GM12878 (cell line): ENCODE results near the gene NOL12. TPM values are rescaled to one million over a fixed set of nuclear protein-coding genes. Genes with fewer than 3 reads are reported as not detected.

Source experiments
- BHLHE40 ChIP-seq, 2 experiments: fragments of 450-650 bp in 1 of 2; IDR thresholded peaks; 2 replicates each; pipeline ENCODE4 v1.6.1; 2011 to 2017; ENCODE audit warnings: low read depth in 2 of 2, borderline replicate concordance in 1 of 2, improper control_type of control experiment in 1 of 2, low read length in 1 of 2, mild to moderate bottlenecking in 1 of 2
- CBFB ChIP-seq: IDR thresholded peaks from 2 replicates; pipeline ENCODE4 v1.6.1; 2016; ENCODE audit warnings: antibody characterized with exemption, low read depth
- GATAD2B ChIP-seq: fragments of 450-650 bp; conservative IDR thresholded peaks from 2 replicates; pipeline ENCODE4 v1.6.1; 2017; ENCODE audit warnings: low read depth, mild to moderate bottlenecking, moderate library complexity
- HCFC1 ChIP-seq: fragments of 150-350 bp; IDR thresholded peaks from 2 replicates; pipeline ENCODE4 v1.6.1; 2014; ENCODE audit warnings: low read length
- HDGF ChIP-seq: fragments of 450-650 bp; IDR thresholded peaks from 2 replicates; pipeline ENCODE4 v1.6.1; 2016; ENCODE audit warnings: antibody characterized with exemption
- LARP7 ChIP-seq: fragments of 450-650 bp; IDR thresholded peaks from 2 replicates; pipeline ENCODE4 v1.6.1; 2017; ENCODE audit warnings: mild to moderate bottlenecking
- NFYB ChIP-seq: IDR thresholded peaks from 2 replicates; pipeline ENCODE4 v1.6.1; 2011; ENCODE audit warnings: low read depth, mild to moderate bottlenecking, low read length, improper control_type of control experiment, moderate library complexity; ENCODE audit not compliant: insufficient read depth
- NRF1 ChIP-seq: conservative IDR thresholded peaks from 2 replicates; pipeline ENCODE4 v1.6.1; 2011; ENCODE audit warnings: mild to moderate bottlenecking, low read depth, low read length, improper control_type of control experiment
- PAX5 ChIP-seq: IDR thresholded peaks from 2 replicates; pipeline ENCODE4 v1.6.1; 2011; ENCODE audit warnings: low read depth, low read length, borderline replicate concordance
- RCOR1 ChIP-seq: conservative IDR thresholded peaks from 2 replicates; pipeline ENCODE4 v1.6.1; 2012; ENCODE audit warnings: low read depth, low read length, improper control_type of control experiment
- SIN3A ChIP-seq: IDR thresholded peaks from 2 replicates; pipeline ENCODE4 v1.6.1; 2012; ENCODE audit warnings: low read depth, low read length, improper control_type of control experiment
- SUPT20H ChIP-seq: IDR thresholded peaks from 2 replicates; pipeline ENCODE4 v1.6.1; 2011; ENCODE audit warnings: low read depth, mild to moderate bottlenecking, low read length, moderate library complexity, borderline replicate concordance; ENCODE audit not compliant: control insufficient read depth
- TCF12 ChIP-seq: IDR thresholded peaks from 2 replicates; pipeline ENCODE4 v1.6.1; 2011; ENCODE audit warnings: low read depth, mild to moderate bottlenecking, low read length
- polyA plus RNA-seq, 11 experiments: library from polyadenylated mRNA; depleted of rRNA in 4 of 11; unstranded in 6 of 11; stranded (reverse) in 5 of 11; fragments of >200 nt; fragmentation: Nextera tagmentation in 4 of 11; fragmentation: Illumina TruSeq in 1 of 11; extraction: Ambion mirVana in 4 of 11; extraction: Trizol in 1 of 11; gene quantifications; 1 replicate in 1 of 11; 2 replicates in 10 of 11; pipeline versions ENCODE4 v1.2.1 to v1.2.3, GENCODE V29; 2011 to 2016; ENCODE audit warnings: inconsistent platforms in 2 of 11, missing spikeins in 2 of 11, low read depth in 1 of 11
- total RNA-seq, 4 experiments: library from RNA; depleted of rRNA in 3 of 4; stranded (reverse); fragments of >200 nt in 3 of 4; fragmentation: Illumina TruSeq in 1 of 4; extraction: Trizol in 1 of 4; gene quantifications; 2 replicates each; pipeline versions ENCODE4 v1.2.1 to v1.2.3, GENCODE V29; 2013 to 2021
- TF ChIP-seq, protein P1 (sequence below): IDR thresholded peaks from 2 replicates; pipeline ENCODE4 v1.6.1; 2011; ENCODE audit warnings: low read depth, mild to moderate bottlenecking, low read length, moderate library complexity, borderline replicate concordance; ENCODE audit errors: extremely low read depth
- TF ChIP-seq, protein P2 (sequence below): fragments of 450-650 bp; IDR thresholded peaks from 2 replicates; pipeline ENCODE4 v1.6.1; 2017; ENCODE audit warnings: mild to moderate bottlenecking, moderate library complexity
- TF ChIP-seq, protein P3 (sequence below): fragments of 450-650 bp; IDR thresholded peaks from 2 replicates; pipeline ENCODE4 v1.6.1; 2018; ENCODE audit warnings: mild to moderate bottlenecking, low read depth, moderate library complexity; ENCODE audit not compliant: partially characterized antibody
- TF ChIP-seq, protein P4 (sequence below): IDR thresholded peaks from 2 replicates; pipeline ENCODE4 v1.6.1; 2012; ENCODE audit warnings: mild to moderate bottlenecking, low read depth, low read length

The NOL12 gene
- total and polyA plus RNA-seq, 10 of the 15 experiments (the other 5 are each of a cell fraction or from before 2014, with no cell fraction given), result 3.3 to 69.4 (median 41.1) TPM

DNA sequence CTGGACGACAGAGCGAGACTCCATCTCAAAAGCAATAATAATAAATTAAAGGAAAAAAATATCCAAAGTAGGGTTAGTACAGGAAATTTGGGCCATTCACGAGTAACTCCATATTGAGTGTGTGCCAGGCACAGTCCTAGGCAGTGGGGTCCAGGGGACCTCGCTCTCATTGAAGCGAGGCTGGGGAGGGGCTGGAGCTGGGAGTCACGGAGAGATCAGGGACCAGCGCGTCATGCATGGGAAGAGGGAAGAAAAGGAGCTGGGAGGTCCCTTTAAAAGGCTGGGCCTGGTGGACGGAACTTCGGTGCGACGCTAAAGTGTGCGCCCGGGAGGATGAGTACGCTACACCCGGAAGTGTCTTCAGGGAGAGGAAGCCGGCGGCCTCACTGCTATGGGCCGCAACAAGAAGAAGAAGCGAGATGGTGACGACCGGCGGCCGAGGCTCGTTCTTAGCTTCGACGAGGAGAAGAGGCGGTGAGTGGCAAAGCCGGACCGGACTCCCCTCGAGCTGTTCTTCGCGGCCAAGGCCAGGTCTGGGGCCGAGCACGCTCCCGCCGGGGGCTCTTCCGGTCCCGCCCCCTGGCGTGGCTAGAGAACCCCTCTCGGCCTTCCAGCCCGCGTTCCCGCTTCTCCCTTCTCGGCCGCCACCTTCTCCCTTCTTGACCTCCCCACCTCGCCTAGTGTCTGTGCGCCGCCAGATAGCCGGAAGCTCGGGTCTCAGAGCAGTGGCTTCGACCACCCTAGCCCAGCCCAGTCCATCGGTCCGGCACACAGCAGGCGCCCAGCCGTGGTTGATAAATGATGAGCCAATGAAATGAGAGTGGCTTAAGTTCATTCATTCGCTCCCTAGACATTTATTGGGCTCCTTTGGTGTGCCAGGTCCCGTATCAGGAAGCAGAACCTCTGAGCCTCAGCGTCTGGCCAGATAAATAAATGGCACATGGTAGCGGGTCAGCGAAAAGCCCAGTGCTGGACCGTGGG lies at the start of gene NOL12 (continued):
- TF ChIP-seq TCF12 (0 out of 2 replicates have a peak, but pooled peaks have one; percentile 25), SIN3A (peak; percentile 96), NFYB (peak; percentile 65; the same call in 1 of the 2 replicates), HCFC1 (peak; percentile 85), HDGF (no peak), LARP7 (peak; percentile 77), GATAD2B (0 out of 2 replicates have a peak, but pooled peaks have one; percentile 60), NRF1 (no peak), BHLHE40 (IDR thresholded peaks at IDR 0.05; ENCODE audit: borderline replicate concordance in 1 of 2, low read depth in 2 of 2, low read length in 1 of 2) (peak; percentile 4 to 62; a peak in 1 of 4 replicates), RCOR1 (no peak), CBFB (peak; percentile 42; the same call in 1 of the 2 replicates), PAX5 (peak; percentile 81), SUPT20H (no peak)
- TF ChIP-seq, protein P1, sequence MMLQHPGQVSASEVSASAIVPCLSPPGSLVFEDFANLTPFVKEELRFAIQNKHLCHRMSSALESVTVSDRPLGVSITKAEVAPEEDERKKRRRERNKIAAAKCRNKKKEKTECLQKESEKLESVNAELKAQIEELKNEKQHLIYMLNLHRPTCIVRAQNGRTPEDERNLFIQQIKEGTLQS, result no peak
- TF ChIP-seq, protein P2, sequence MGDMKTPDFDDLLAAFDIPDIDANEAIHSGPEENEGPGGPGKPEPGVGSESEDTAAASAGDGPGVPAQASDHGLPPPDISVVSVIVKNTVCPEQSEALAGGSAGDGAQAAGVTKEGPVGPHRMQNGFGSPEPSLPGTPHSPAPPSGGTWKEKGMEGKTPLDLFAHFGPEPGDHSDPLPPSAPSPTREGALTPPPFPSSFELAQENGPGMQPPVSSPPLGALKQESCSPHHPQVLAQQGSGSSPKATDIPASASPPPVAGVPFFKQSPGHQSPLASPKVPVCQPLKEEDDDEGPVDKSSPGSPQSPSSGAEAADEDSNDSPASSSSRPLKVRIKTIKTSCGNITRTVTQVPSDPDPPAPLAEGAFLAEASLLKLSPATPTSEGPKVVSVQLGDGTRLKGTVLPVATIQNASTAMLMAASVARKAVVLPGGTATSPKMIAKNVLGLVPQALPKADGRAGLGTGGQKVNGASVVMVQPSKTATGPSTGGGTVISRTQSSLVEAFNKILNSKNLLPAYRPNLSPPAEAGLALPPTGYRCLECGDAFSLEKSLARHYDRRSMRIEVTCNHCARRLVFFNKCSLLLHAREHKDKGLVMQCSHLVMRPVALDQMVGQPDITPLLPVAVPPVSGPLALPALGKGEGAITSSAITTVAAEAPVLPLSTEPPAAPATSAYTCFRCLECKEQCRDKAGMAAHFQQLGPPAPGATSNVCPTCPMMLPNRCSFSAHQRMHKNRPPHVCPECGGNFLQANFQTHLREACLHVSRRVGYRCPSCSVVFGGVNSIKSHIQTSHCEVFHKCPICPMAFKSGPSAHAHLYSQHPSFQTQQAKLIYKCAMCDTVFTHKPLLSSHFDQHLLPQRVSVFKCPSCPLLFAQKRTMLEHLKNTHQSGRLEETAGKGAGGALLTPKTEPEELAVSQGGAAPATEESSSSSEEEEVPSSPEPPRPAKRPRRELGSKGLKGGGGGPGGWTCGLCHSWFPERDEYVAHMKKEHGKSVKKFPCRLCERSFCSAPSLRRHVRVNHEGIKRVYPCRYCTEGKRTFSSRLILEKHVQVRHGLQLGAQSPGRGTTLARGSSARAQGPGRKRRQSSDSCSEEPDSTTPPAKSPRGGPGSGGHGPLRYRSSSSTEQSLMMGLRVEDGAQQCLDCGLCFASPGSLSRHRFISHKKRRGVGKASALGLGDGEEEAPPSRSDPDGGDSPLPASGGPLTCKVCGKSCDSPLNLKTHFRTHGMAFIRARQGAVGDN, result 0 out of 2 replicates have a peak, but pooled peaks have one; percentile 4
- TF ChIP-seq, protein P3, sequence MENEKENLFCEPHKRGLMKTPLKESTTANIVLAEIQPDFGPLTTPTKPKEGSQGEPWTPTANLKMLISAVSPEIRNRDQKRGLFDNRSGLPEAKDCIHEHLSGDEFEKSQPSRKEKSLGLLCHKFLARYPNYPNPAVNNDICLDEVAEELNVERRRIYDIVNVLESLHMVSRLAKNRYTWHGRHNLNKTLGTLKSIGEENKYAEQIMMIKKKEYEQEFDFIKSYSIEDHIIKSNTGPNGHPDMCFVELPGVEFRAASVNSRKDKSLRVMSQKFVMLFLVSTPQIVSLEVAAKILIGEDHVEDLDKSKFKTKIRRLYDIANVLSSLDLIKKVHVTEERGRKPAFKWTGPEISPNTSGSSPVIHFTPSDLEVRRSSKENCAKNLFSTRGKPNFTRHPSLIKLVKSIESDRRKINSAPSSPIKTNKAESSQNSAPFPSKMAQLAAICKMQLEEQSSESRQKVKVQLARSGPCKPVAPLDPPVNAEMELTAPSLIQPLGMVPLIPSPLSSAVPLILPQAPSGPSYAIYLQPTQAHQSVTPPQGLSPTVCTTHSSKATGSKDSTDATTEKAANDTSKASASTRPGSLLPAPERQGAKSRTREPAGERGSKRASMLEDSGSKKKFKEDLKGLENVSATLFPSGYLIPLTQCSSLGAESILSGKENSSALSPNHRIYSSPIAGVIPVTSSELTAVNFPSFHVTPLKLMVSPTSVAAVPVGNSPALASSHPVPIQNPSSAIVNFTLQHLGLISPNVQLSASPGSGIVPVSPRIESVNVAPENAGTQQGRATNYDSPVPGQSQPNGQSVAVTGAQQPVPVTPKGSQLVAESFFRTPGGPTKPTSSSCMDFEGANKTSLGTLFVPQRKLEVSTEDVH, result peak; percentile 92
- TF ChIP-seq, protein P4, sequence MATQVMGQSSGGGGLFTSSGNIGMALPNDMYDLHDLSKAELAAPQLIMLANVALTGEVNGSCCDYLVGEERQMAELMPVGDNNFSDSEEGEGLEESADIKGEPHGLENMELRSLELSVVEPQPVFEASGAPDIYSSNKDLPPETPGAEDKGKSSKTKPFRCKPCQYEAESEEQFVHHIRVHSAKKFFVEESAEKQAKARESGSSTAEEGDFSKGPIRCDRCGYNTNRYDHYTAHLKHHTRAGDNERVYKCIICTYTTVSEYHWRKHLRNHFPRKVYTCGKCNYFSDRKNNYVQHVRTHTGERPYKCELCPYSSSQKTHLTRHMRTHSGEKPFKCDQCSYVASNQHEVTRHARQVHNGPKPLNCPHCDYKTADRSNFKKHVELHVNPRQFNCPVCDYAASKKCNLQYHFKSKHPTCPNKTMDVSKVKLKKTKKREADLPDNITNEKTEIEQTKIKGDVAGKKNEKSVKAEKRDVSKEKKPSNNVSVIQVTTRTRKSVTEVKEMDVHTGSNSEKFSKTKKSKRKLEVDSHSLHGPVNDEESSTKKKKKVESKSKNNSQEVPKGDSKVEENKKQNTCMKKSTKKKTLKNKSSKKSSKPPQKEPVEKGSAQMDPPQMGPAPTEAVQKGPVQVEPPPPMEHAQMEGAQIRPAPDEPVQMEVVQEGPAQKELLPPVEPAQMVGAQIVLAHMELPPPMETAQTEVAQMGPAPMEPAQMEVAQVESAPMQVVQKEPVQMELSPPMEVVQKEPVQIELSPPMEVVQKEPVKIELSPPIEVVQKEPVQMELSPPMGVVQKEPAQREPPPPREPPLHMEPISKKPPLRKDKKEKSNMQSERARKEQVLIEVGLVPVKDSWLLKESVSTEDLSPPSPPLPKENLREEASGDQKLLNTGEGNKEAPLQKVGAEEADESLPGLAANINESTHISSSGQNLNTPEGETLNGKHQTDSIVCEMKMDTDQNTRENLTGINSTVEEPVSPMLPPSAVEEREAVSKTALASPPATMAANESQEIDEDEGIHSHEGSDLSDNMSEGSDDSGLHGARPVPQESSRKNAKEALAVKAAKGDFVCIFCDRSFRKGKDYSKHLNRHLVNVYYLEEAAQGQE, result no peak
